GM18507 (cell line): ENCODE data around the gene PWWP2B.

Source experiments
- DNase-seq: peaks from one replicate; pipeline ENCODE4 v3.0.0; 2011; ENCODE audit warnings: low read depth; ENCODE audit not compliant: insufficient read length; ENCODE audit errors: extremely low spot score
- FAIRE-seq: peaks from 2 replicates; lab custom pipeline; 2011; peaks lifted over from hg19 to GRCh38; lab: Jason Lieb, UNC

Gene PWWP2B

GRCh38 chr10:132461683-132462231, 64.8 kb downstream of the PWWP2B start:
- no peak for FAIRE-seq

GRCh38 chr10:132462463-132463332, 65.7 kb downstream of the PWWP2B start:
- DNase-seq, result no peak
- no peak for FAIRE-seq

More at GRCh38 chr10:132461683-132462231, 64.8 kb downstream of the PWWP2B start:
- no peak for DNase-seq

- no peak for FAIRE-seq
Measured at GRCh38 chr10:132463333-132464255, 66.6 kb downstream of the PWWP2B start.

GRCh38 chr10:132464256-132465192, 67.5 kb downstream of the PWWP2B start:
- no peak for DNase-seq
- FAIRE-seq, result no peak

More at GRCh38 chr10:132463333-132464255, 66.6 kb downstream of the PWWP2B start:
- DNase-seq, result no peak

- FAIRE-seq (no peak), DNase-seq (no peak)
Measured at GRCh38 chr10:132465193-132465888, 68.3 kb downstream of the PWWP2B start.

- FAIRE-seq (no peak), DNase-seq (no peak)
Measured at GRCh38 chr10:132465889-132466519, 69.0 kb downstream of the PWWP2B start.

- DNase-seq, result no peak
- no peak for FAIRE-seq
Measured at GRCh38 chr10:132466520-132467463, 69.8 kb downstream of the PWWP2B start.
